GM23248 (cell line): ENCODE results near the gene LRP5.

ENCODE experiments used
- EZH2 ChIP-seq: fragments of 200-600 bp; sonication (generic); IDR thresholded peaks from 2 replicates; pipeline ENCODE4 v1.6.1; 2018; ENCODE audit warnings: antibody characterized with exemption, mild to moderate bottlenecking; ENCODE audit not compliant: insufficient read depth, poor library complexity, severe bottlenecking
- EZH2phosphoT487 ChIP-seq: fragments of 200-600 bp; sonication (generic); IDR thresholded peaks from 2 replicates; pipeline ENCODE4 v1.6.1; 2018; ENCODE audit warnings: antibody characterized with exemption, moderate library complexity, mild to moderate bottlenecking, low read depth; ENCODE audit not compliant: insufficient read depth

GRCh38 chr11:68337399-68337835 is 25.0 kb downstream of the LRP5 start:
- no peak for TF ChIP-seq EZH2phosphoT487
- TF ChIP-seq EZH2 = no peak
